Measurements from ENCODE around the gene SEMA3A. TPM values are rescaled to one million over a fixed set of nuclear protein-coding genes. Genes with fewer than 3 reads are reported as not detected.

The SEMA3A gene
- total and polyA plus RNA-seq, 2 experiments from 2014 or later, result 19.8 to 46.4 TPM

- no peak for TF ChIP-seq ZNF462 (CRISPR knock-in tag; IDR thresholded peaks at IDR 0.05)
- TF ChIP-seq, protein P1, sequence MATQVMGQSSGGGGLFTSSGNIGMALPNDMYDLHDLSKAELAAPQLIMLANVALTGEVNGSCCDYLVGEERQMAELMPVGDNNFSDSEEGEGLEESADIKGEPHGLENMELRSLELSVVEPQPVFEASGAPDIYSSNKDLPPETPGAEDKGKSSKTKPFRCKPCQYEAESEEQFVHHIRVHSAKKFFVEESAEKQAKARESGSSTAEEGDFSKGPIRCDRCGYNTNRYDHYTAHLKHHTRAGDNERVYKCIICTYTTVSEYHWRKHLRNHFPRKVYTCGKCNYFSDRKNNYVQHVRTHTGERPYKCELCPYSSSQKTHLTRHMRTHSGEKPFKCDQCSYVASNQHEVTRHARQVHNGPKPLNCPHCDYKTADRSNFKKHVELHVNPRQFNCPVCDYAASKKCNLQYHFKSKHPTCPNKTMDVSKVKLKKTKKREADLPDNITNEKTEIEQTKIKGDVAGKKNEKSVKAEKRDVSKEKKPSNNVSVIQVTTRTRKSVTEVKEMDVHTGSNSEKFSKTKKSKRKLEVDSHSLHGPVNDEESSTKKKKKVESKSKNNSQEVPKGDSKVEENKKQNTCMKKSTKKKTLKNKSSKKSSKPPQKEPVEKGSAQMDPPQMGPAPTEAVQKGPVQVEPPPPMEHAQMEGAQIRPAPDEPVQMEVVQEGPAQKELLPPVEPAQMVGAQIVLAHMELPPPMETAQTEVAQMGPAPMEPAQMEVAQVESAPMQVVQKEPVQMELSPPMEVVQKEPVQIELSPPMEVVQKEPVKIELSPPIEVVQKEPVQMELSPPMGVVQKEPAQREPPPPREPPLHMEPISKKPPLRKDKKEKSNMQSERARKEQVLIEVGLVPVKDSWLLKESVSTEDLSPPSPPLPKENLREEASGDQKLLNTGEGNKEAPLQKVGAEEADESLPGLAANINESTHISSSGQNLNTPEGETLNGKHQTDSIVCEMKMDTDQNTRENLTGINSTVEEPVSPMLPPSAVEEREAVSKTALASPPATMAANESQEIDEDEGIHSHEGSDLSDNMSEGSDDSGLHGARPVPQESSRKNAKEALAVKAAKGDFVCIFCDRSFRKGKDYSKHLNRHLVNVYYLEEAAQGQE (IDR thresholded peaks at IDR 0.05; ENCODE audit: unreplicated experiment), result no peak
- TF ChIP-seq, protein P2, sequence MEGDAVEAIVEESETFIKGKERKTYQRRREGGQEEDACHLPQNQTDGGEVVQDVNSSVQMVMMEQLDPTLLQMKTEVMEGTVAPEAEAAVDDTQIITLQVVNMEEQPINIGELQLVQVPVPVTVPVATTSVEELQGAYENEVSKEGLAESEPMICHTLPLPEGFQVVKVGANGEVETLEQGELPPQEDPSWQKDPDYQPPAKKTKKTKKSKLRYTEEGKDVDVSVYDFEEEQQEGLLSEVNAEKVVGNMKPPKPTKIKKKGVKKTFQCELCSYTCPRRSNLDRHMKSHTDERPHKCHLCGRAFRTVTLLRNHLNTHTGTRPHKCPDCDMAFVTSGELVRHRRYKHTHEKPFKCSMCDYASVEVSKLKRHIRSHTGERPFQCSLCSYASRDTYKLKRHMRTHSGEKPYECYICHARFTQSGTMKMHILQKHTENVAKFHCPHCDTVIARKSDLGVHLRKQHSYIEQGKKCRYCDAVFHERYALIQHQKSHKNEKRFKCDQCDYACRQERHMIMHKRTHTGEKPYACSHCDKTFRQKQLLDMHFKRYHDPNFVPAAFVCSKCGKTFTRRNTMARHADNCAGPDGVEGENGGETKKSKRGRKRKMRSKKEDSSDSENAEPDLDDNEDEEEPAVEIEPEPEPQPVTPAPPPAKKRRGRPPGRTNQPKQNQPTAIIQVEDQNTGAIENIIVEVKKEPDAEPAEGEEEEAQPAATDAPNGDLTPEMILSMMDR (conservative IDR thresholded peaks at IDR 0.05; ENCODE audit: low read depth in 2 of 2), result no peak
Measured at GRCh38 chr7:84003191-84003590, 191.4 kb downstream of the SEMA3A start (continued).
